ENCODE data around the gene PCCA.

- TF ChIP-seq CTCF (IDR thresholded peaks at IDR 0.05) (no peak), POLR2A (IDR thresholded peaks at IDR 0.05) (no peak)
These were observed 375.1 kb downstream of the PCCA start for GRCh38 chr13:100464006-100464405.

Measured in adrenal gland (tissue), 5 donors.